ENCODE data around the gene LIPK. TPM values are rescaled to one million over a fixed set of nuclear protein-coding genes. Genes with fewer than 3 reads are reported as not detected.
"Not testable (repeated sequence)": the region's sequence is repeated elsewhere in the genome, so short reads cannot be mapped to it uniquely, and the experiment has no call there.

The LIPK gene
- total RNA-seq, 4 donors from 2014 or later = not detected

DNA sequence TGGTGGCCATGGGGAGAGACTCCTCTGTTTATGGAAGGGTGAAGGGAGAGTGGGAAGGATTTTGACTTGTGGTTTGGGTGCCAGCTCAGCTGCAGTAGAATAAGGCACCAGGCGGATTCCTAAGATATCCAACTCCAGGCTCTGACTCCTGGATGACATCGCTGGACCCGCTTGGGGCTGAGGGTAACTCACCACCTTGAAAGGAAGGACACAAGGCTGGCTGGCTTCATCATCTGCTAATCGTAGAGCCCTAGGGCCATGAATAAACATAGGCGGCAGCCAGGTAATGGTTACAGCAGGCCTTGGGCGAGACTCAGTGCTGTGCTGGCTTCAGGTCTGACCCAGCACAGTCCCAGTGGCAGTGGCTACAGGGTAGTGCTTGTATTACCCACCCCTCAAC lies 16.7 kb upstream of the LIPK start:
- Histone ChIP-seq H3K9me3 (no peaks in the 10 kb centered on the region), H3K27ac (no peak overlapping the region), H3K27me3 (peaks cover 15% of the 10 kb centered on the region), H3K4me1 (no peaks in the 10 kb centered on the region), H3K4me3 (no peak overlapping the region), H3K36me3 (no peaks in the 10 kb centered on the region)
- ATAC-seq = no peak
- WGBS, 2 donors (ENCODE audit: low coverage in 1 of 2) = 96% methylated on average over 3 of the region's 6 CpGs; no CpG with 5 or more reads in 1 of the 2 donors
- TF ChIP-seq POLR2AphosphoS5 (IDR thresholded peaks at IDR 0.05) (no peak), EP300 (IDR thresholded peaks at IDR 0.05) (no peak), POLR2A (IDR thresholded peaks at IDR 0.05) (no peak)
- TF ChIP-seq, protein P1, sequence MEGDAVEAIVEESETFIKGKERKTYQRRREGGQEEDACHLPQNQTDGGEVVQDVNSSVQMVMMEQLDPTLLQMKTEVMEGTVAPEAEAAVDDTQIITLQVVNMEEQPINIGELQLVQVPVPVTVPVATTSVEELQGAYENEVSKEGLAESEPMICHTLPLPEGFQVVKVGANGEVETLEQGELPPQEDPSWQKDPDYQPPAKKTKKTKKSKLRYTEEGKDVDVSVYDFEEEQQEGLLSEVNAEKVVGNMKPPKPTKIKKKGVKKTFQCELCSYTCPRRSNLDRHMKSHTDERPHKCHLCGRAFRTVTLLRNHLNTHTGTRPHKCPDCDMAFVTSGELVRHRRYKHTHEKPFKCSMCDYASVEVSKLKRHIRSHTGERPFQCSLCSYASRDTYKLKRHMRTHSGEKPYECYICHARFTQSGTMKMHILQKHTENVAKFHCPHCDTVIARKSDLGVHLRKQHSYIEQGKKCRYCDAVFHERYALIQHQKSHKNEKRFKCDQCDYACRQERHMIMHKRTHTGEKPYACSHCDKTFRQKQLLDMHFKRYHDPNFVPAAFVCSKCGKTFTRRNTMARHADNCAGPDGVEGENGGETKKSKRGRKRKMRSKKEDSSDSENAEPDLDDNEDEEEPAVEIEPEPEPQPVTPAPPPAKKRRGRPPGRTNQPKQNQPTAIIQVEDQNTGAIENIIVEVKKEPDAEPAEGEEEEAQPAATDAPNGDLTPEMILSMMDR (IDR thresholded peaks at IDR 0.05) = no peak

GRCh38 chr10:88693392-88694020 lies 12.5 kb upstream of the LIPK start:
- no peak for ATAC-seq
- no peaks in the 10 kb centered on the region for H3K9me3 ChIP-seq
- no peaks in the 10 kb centered on the region for H3K36me3 ChIP-seq
- TF ChIP-seq EP300 (IDR thresholded peaks at IDR 0.05) (no peak), POLR2A (IDR thresholded peaks at IDR 0.05) (no peak), POLR2AphosphoS5 (IDR thresholded peaks at IDR 0.05) (no peak)
- TF ChIP-seq, protein P1 (IDR thresholded peaks at IDR 0.05) = no peak
- WGBS, 2 donors (ENCODE audit: low coverage in 1 of 2) = 40 to 64% methylated on average over 4 of the region's 4 CpGs
- H3K4me3 ChIP-seq = no peak overlapping the region
- H3K4me1 ChIP-seq = no peaks in the 10 kb centered on the region
- no peak overlapping the region for H3K27ac ChIP-seq
- H3K27me3 ChIP-seq = peaks cover 15% of the 10 kb centered on the region

GRCh38 chr10:88702848-88703597 lies 3.0 kb upstream of the LIPK start:
- no peak for TF ChIP-seq EP300 (IDR thresholded peaks at IDR 0.05)
- no peak for TF ChIP-seq POLR2AphosphoS5 (IDR thresholded peaks at IDR 0.05)
- TF ChIP-seq, protein P1 (IDR thresholded peaks at IDR 0.05) = no peak
- TF ChIP-seq POLR2A (IDR thresholded peaks at IDR 0.05) = no peak
- no peak overlapping the region for H3K4me3 ChIP-seq
- H3K36me3 ChIP-seq = no peaks in the 10 kb centered on the region
- H3K27me3 ChIP-seq = no peaks in the 10 kb centered on the region
- ATAC-seq = no peak
- no peak overlapping the region for H3K27ac ChIP-seq
- no peaks in the 10 kb centered on the region for H3K4me1 ChIP-seq
- H3K9me3 ChIP-seq = no peaks in the 10 kb centered on the region
- 71 to 79% methylated on average over 3 to 4 of the region's 4 CpGs for WGBS, 2 donors (ENCODE audit: low coverage in 1 of 2)

- Histone ChIP-seq H3K27ac (no peak overlapping the region), H3K27me3 (no peaks in the 10 kb centered on the region), H3K36me3 (no peaks in the 10 kb centered on the region), H3K4me3 (no peak overlapping the region), H3K9me3 (no peaks in the 10 kb centered on the region), H3K4me1 (no peaks in the 10 kb centered on the region)
- ATAC-seq = no peak
- TF ChIP-seq POLR2A (IDR thresholded peaks at IDR 0.05) (no peak), POLR2AphosphoS5 (IDR thresholded peaks at IDR 0.05) (no peak), EP300 (IDR thresholded peaks at IDR 0.05) (no peak)
- TF ChIP-seq, protein P1 (IDR thresholded peaks at IDR 0.05) = no peak
- 29 to 37% methylated on average over 2 of the region's 2 CpGs for WGBS, 2 donors (ENCODE audit: low coverage in 1 of 2)
Measured at GRCh38 chr10:88707429-88708155, 1.5 kb downstream of the LIPK start.

DNA sequence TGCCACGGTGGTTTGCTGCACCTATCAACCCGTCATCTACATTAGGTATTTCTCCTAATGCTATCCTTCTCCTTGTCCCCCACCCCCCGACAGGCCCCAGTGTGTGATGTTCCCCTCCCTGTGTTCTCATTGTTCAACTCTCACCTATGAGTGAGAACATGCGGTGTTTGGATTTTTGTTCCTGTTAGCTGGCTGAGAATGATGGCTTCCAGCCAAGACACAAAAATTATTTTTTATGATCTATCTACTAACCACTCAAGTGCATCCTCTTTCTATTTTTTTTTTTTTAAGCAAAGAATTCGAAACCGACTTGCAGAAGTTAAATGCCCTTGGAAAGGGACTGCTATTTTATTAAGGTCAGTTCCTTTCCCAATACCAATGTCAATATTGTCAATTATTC lies 3.3 kb downstream of the LIPK start:
- 23 to 49% methylated on average over 4 to 6 of the region's 6 CpGs for WGBS, 2 donors (ENCODE audit: low coverage in 1 of 2)
- not testable (repeated sequence) for ATAC-seq, H3K36me3 ChIP-seq, H3K27me3 ChIP-seq, H3K4me1 ChIP-seq, H3K9me3 ChIP-seq, H3K27ac ChIP-seq, H3K4me3 ChIP-seq

All from gastroesophageal sphincter (tissue), 4 donors.